ENCODE measurements around the gene PAK1.

The PAK1 gene

DNA sequence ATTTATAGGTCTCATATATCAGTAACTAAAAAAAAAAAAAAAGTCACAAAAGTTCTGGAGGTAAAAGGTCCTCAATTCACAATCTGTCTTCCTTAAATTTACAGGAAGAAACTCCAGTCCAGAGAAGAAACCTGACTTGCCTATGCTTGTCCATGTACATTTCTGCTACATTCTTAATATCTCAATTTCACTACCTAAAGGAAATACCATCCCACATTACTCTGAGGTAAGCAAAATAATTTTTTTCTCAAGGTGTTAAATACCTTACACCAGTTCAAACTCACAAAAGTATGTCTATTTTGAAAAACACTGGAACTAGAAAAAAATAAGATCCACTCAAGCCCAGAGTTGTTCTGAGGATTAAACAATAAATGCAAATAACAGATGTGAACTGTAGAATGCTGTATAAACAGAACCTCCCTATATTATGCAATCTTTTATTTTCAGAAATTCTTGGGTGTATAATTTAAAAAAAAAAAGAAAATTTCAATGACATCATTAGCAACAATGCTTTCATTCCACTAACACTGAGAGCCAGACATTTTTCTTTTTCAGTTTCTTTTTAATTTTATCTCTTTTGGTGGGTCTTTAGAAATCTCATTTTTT, 122.5 kb downstream of the PAK1 start:
- Mint-ChIP-seq H3K9me3 (no peaks in the 10 kb centered on the region), H3K4me3 (no peak overlapping the region), H3K4me1 (peaks cover 8% of the 10 kb centered on the region), H3K27me3 (ENCODE audit: low read depth, poor library complexity) (no peaks in the 10 kb centered on the region), H3K27ac (no peak overlapping the region), H3K36me3 (ENCODE audit: low read depth) (peaks cover 14% of the 10 kb centered on the region)
- TF ChIP-seq, protein P1, sequence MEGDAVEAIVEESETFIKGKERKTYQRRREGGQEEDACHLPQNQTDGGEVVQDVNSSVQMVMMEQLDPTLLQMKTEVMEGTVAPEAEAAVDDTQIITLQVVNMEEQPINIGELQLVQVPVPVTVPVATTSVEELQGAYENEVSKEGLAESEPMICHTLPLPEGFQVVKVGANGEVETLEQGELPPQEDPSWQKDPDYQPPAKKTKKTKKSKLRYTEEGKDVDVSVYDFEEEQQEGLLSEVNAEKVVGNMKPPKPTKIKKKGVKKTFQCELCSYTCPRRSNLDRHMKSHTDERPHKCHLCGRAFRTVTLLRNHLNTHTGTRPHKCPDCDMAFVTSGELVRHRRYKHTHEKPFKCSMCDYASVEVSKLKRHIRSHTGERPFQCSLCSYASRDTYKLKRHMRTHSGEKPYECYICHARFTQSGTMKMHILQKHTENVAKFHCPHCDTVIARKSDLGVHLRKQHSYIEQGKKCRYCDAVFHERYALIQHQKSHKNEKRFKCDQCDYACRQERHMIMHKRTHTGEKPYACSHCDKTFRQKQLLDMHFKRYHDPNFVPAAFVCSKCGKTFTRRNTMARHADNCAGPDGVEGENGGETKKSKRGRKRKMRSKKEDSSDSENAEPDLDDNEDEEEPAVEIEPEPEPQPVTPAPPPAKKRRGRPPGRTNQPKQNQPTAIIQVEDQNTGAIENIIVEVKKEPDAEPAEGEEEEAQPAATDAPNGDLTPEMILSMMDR (IDR thresholded peaks at IDR 0.05) = no peak
- no peak for DNase-seq

DNA sequence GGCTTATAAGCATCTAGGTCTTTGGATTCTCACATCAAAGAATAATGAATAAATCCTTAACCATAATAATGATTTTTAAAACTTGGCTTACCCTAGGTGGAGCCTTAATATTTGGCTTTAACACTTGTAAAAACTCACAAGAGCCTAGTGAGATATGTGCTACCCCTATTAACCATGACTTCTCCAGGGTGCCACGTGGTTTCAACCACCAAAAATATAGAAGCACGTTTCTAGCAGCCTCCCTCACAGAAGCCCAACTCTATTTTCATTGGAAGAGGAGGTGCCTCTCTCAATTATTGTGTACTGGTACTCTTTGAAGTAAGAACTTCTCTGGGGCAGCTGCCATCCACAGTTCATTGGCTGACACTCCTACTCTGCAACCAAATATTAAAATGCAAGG, 125.9 kb downstream of the PAK1 start:
- no peak for DNase-seq
- H3K27ac Mint-ChIP-seq = no peak overlapping the region
- H3K36me3 Mint-ChIP-seq (ENCODE audit: low read depth) = peaks cover 28% of the 10 kb centered on the region
- TF ChIP-seq, protein P1 (IDR thresholded peaks at IDR 0.05) = no peak
- H3K4me1 Mint-ChIP-seq = peaks cover 8% of the 10 kb centered on the region
- no peak overlapping the region for H3K4me3 Mint-ChIP-seq
- no peaks in the 10 kb centered on the region for H3K9me3 Mint-ChIP-seq
- no peaks in the 10 kb centered on the region for H3K27me3 Mint-ChIP-seq (ENCODE audit: low read depth, poor library complexity)

DNA sequence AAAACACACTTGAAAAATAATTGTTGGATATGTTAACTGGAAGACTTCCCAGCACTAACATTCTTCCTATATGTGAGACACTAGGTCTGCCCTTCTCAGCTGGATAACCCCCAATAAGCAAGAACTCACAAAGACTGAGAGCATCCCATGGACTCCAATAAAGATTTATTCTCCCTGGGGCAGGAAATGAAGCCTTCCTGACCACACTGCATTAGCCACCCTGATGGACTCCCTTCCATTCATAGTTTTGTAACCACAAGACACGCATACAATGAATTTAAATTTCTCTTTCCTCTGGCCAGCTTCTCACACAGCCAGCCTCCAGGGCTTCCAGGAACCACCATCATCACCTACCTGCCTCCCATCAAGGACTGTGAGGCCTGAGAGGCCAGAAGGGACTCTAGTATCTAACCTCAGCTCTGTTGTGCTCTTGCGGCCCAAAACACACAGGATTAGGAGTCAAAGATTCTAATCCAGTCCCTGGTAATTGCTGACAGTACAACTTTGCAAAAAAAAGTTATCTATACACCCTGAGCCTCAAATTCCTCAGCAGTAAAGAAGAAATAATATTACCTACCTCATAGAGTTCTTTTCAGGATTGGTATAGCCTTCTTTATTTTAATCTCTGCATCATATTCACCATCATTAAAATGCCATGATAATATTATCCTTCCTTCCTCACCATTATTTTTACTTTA, 126.8 kb downstream of the PAK1 start:
- Mint-ChIP-seq H3K9me3 (no peaks in the 10 kb centered on the region), H3K36me3 (ENCODE audit: low read depth) (peaks cover 35% of the 10 kb centered on the region), H3K4me1 (peaks cover 8% of the 10 kb centered on the region), H3K27me3 (ENCODE audit: low read depth, poor library complexity) (no peaks in the 10 kb centered on the region), H3K4me3 (no peak overlapping the region), H3K27ac (peak overlapping the region; percentile 77)
- TF ChIP-seq, protein P1 (IDR thresholded peaks at IDR 0.05) = no peak
- no peak for DNase-seq

DNA sequence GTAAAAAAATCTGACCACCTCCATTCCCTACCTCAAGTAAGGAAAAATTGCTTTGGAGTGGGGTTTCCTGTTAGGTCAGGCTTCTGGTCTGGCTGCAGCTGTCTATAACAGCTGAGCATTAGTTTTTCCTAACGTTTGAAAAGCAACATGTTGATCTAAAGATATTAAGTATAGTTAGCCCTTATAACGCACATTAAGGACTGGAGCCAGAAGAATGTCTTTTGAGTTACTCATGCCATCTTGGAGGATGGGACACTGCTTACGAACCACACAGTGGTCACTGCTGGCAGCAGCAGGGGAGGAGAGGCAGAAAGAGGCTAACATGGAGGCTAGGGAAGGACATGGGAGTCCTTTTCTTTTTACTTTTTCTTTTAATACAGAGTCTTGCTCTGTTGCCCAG, 128.3 kb downstream of the PAK1 start:
- H3K36me3 Mint-ChIP-seq (ENCODE audit: low read depth) = peaks cover 48% of the 10 kb centered on the region
- peaks cover 8% of the 10 kb centered on the region for H3K4me1 Mint-ChIP-seq
- no peaks in the 10 kb centered on the region for H3K9me3 Mint-ChIP-seq
- no peak overlapping the region for H3K27ac Mint-ChIP-seq
- TF ChIP-seq, protein P1 (IDR thresholded peaks at IDR 0.05) = no peak
- DNase-seq = no peak
- no peak overlapping the region for H3K4me3 Mint-ChIP-seq
- no peaks in the 10 kb centered on the region for H3K27me3 Mint-ChIP-seq (ENCODE audit: low read depth, poor library complexity)

DNA sequence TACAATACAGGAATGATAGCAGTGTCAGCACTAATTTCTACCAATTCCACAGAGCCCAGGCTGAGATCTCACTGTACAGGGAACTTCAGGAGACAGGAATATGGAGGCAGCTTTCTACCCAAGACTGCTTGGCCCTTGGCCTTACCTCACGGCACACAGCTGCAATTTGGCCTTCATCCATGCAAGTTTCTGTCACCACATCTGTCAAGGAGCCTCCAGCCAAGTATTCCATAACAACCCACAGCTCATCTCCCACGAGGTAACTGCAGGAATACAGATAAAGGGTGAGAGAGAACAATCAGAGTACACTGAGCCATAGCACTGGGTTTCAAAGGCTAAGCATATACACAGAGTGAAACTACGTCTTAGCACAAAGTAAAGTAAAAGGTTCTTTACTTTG, 133.4 kb downstream of the PAK1 start:
- Mint-ChIP-seq H3K9me3 (no peaks in the 10 kb centered on the region), H3K27me3 (ENCODE audit: low read depth, poor library complexity) (no peaks in the 10 kb centered on the region), H3K36me3 (ENCODE audit: low read depth) (peaks cover 43% of the 10 kb centered on the region), H3K27ac (no peak overlapping the region), H3K4me3 (no peak overlapping the region), H3K4me1 (no peaks in the 10 kb centered on the region)
- TF ChIP-seq, protein P1 (IDR thresholded peaks at IDR 0.05) = no peak
- no peak for DNase-seq

DNA sequence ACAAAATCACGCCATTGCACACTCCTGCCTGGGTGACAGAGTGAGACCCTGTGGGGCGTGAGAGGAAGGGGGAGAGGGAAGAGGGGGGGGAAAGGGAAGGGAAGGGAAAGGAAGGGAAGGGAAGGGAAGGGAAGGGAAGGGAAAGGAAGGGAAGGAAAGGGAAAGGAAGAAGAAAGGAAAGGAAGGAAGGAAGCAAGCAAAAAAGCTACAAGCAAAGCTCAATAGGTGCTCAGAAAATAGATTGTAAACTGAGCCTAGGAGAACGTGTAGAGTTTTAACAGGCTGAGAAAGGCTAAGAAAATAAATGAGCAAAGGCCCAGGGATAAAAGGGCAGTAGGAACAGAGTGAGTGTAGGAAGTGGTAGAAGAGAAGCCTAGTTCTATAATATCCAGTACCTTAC, 141.6 kb downstream of the PAK1 start:
- Mint-ChIP-seq H3K9me3 (peaks cover 39% of the 10 kb centered on the region), H3K36me3 (ENCODE audit: low read depth) (peaks cover 3% of the 10 kb centered on the region)

More for the DNA sequence above, 141.6 kb downstream of the PAK1 start:
- Mint-ChIP-seq H3K4me3 (no peak overlapping the region), H3K27ac (no peak overlapping the region), H3K4me1 (no peaks in the 10 kb centered on the region), H3K27me3 (ENCODE audit: low read depth, poor library complexity) (no peaks in the 10 kb centered on the region)
- TF ChIP-seq, protein P1 (IDR thresholded peaks at IDR 0.05) = no peak
- DNase-seq = no peak
